T-helper 17 cell (primary cell): ENCODE results near the gene CNTNAP1. TPM values are rescaled to one million over a fixed set of nuclear protein-coding genes. Genes with fewer than 3 reads are reported as not detected.

ENCODE experiments used
- ATAC-seq: fragments of 150-1000 bp; cut with Tn5 transposase; 2 replicates; pipeline ENCODE4 v1.10.0; 2021; ENCODE audit warnings: mild to moderate bottlenecking, moderate library complexity
- DNase-seq, 3 donors: peaks; one replicate each; pipeline versions ENCODE4 v3.0.0 to v3.0.0-alpha.2; 2020 to 2021
- H3K9me3 ChIP-seq: one replicate; pipeline ENCODE4 v1.7.0; 2013; ENCODE audit warnings: low read length, mild to moderate bottlenecking; ENCODE audit not compliant: control insufficient read depth, poor library complexity, severe bottlenecking
- H3K27ac Mint-ChIP-seq: one replicate; pipeline ENCODE4 v1.8.0; 2022; ENCODE audit warnings: mild to moderate bottlenecking, moderate library complexity, mixed read lengths
- H3K27me3 Mint-ChIP-seq: one replicate; pipeline ENCODE4 v1.8.0; 2022; ENCODE audit warnings: mixed read lengths
- H3K36me3 Mint-ChIP-seq: one replicate; pipeline ENCODE4 v1.8.0; 2022; ENCODE audit warnings: low read depth, mixed read lengths
- H3K4me1 Mint-ChIP-seq: one replicate; pipeline ENCODE4 v1.8.0; 2022; ENCODE audit warnings: mild to moderate bottlenecking, mixed read lengths
- H3K4me3 Mint-ChIP-seq: one replicate; pipeline ENCODE4 v1.8.0; 2022; ENCODE audit warnings: mild to moderate bottlenecking, moderate library complexity, mixed read lengths
- total RNA-seq, 4 donors: library from RNA in 2 of 4; stranded (reverse) in 2 of 4; gene quantifications; one replicate each; pipeline ENCODE4 v1.2.3 and lab custom pipeline; 2022 to 2026

The CNTNAP1 gene
- total RNA-seq, 2 donors from 2014 or later = 3.9 to 6.9 TPM

DNA sequence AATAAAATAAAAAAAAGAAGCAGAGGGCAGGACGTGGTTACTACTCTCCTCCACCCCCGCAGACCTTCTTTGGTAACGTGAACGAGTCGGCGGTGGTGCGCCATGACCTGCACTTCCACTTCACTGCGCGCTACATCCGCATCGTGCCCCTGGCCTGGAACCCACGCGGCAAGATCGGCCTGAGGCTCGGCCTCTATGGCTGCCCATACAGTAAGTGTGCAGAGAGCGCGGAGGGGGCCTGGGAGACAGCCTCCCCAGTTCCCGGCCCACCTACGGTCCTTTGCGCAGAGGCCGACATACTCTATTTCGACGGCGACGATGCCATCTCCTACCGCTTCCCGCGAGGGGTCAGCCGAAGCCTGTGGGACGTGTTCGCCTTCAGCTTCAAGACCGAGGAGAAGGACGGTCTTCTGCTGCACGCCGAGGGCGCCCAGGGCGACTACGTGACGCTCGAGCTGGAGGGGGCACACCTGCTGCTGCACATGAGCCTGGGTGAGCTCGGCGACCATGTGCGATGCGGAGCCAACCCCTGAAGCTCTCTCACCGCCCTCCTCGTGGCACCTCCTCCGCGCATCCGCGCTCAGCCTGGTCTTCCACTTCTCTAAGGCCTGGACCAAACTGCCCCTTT is 2.7 kb downstream of the CNTNAP1 start:
- Mint-ChIP-seq H3K27ac (no peak overlapping the region), H3K36me3 (peaks cover 5% of the 10 kb centered on the region), H3K27me3 (peaks cover 16% of the 10 kb centered on the region), H3K4me1 (peaks cover 30% of the 10 kb centered on the region), H3K4me3 (no peak overlapping the region)
- ATAC-seq = no peak
- no peak for DNase-seq
- no peaks in the 10 kb centered on the region for H3K9me3 ChIP-seq

DNA sequence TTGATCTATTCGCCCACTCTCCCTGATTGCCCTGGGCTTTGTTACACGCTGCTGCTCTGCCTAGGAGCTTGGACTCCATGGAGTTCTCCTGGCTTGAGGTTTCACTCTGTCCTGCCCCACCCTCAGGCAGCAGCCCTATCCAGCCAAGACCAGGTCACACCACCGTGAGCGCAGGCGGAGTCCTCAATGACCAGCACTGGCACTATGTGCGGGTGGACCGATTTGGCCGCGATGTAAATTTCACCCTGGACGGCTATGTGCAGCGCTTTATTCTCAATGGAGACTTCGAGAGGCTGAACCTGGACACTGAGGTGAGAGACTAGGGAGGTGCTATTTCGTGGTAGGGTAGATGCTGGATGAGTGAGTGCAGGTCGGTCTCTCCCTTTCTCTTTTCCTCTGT is 3.5 kb downstream of the CNTNAP1 start:
- Mint-ChIP-seq H3K4me3 (no peak overlapping the region), H3K36me3 (peaks cover 3% of the 10 kb centered on the region), H3K27ac (no peak overlapping the region), H3K4me1 (peaks cover 28% of the 10 kb centered on the region), H3K27me3 (peaks cover 16% of the 10 kb centered on the region)
- DNase-seq (no peak), ATAC-seq (no peak)
- H3K9me3 ChIP-seq = no peaks in the 10 kb centered on the region

- peaks cover 11% of the 10 kb centered on the region for H3K27me3 Mint-ChIP-seq
- no peak overlapping the region for H3K4me3 Mint-ChIP-seq
- H3K36me3 Mint-ChIP-seq = peaks cover 3% of the 10 kb centered on the region
- DNase-seq = no peak
- no peaks in the 10 kb centered on the region for H3K9me3 ChIP-seq
- no peak for ATAC-seq
- peaks cover 27% of the 10 kb centered on the region for H3K4me1 Mint-ChIP-seq
- no peak overlapping the region for H3K27ac Mint-ChIP-seq
Measured at GRCh38 chr17:42686520-42687128, 4.3 kb downstream of the CNTNAP1 start.

DNA sequence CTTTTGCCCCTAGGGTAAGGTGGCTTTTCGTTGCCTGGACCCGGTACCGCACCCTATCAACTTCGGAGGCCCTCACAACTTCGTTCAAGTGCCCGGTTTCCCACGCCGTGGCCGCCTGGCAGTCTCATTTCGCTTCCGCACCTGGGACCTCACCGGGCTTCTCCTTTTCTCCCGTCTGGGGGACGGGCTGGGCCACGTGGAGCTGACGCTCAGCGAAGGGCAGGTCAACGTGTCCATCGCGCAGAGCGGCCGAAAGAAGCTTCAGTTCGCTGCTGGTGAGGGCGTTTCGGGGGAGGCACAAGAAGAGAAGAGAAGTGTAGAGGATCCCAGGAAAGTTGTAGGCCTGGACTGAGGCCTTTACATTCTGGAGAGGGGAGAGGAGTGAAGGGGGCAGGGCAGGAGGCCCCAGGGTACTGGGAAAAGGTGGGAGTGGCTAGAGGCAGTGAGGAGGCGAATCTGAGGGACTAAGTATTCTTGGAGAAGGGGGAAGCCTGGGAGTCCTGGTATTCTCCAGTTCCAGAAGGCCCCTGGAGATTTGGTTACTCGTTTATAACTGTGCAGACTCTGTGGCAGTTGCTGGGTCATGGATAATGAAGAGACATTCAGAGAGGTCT is 5.5 kb downstream of the CNTNAP1 start:
- no peaks in the 10 kb centered on the region for H3K9me3 ChIP-seq
- Mint-ChIP-seq H3K27me3 (peaks cover 6% of the 10 kb centered on the region), H3K27ac (no peak overlapping the region), H3K36me3 (peaks cover 3% of the 10 kb centered on the region), H3K4me3 (no peak overlapping the region), H3K4me1 (peaks cover 18% of the 10 kb centered on the region)
- no peak for ATAC-seq
- DNase-seq = no peak

DNA sequence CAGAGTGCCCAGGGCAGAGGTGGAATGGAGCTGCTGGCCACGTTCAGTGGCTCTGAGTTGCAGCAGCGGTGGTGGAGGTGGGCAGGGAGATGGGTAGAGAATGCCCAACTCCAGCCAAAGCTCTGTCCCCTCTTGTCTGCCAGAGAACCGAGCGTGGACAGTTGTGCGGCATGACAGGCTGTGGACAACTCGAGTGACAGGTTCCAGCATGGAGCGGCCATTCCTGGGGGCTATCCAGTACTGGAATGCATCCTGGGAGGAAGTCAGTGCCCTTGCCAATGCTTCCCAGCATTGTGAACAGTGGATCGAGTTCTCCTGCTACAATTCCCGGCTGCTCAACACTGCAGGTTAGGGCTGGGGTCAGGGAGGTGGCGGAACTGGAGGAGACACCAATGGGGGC is 8.3 kb downstream of the CNTNAP1 start:
- Mint-ChIP-seq H3K27ac (peak overlapping the region; percentile 32), H3K4me1 (peaks cover 13% of the 10 kb centered on the region), H3K4me3 (no peak overlapping the region), H3K36me3 (peaks cover 3% of the 10 kb centered on the region), H3K27me3 (no peaks in the 10 kb centered on the region)
- no peak for DNase-seq
- H3K9me3 ChIP-seq = no peaks in the 10 kb centered on the region
- ATAC-seq = no peak

- H3K9me3 ChIP-seq = no peaks in the 10 kb centered on the region
- ATAC-seq (no peak), DNase-seq (no peak)
- H3K4me1 Mint-ChIP-seq = peaks cover 10% of the 10 kb centered on the region
- no peaks in the 10 kb centered on the region for H3K27me3 Mint-ChIP-seq
- no peaks in the 10 kb centered on the region for H3K36me3 Mint-ChIP-seq
- H3K27ac Mint-ChIP-seq = peak overlapping the region; percentile 32
- no peak overlapping the region for H3K4me3 Mint-ChIP-seq
Measured at GRCh38 chr17:42691021-42691545, 8.8 kb downstream of the CNTNAP1 start.

DNA sequence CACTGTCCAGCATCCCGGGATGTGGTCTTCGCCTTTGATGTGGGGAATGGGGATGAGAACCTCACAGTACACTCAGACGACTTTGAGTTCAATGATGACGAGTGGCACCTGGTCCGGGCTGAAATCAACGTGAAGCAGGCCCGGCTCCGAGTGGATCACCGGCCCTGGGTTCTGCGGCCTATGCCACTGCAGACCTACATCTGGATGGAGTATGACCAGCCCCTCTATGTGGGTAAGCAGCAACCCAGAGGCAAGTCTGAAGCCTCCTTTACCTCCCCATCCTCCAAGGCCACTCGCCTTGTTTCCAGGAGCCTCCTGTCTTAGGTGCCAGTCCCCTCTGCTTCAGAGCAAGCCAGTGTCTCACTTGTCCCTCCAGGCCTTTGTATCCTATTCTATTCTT is 10.2 kb downstream of the CNTNAP1 start:
- no peaks in the 10 kb centered on the region for H3K27me3 Mint-ChIP-seq
- H3K36me3 Mint-ChIP-seq = no peaks in the 10 kb centered on the region
- ATAC-seq = no peak
- H3K4me3 Mint-ChIP-seq = no peak overlapping the region
- H3K9me3 ChIP-seq = no peaks in the 10 kb centered on the region
- peaks cover 10% of the 10 kb centered on the region for H3K4me1 Mint-ChIP-seq
- H3K27ac Mint-ChIP-seq = no peak overlapping the region
- DNase-seq = no peak

DNA sequence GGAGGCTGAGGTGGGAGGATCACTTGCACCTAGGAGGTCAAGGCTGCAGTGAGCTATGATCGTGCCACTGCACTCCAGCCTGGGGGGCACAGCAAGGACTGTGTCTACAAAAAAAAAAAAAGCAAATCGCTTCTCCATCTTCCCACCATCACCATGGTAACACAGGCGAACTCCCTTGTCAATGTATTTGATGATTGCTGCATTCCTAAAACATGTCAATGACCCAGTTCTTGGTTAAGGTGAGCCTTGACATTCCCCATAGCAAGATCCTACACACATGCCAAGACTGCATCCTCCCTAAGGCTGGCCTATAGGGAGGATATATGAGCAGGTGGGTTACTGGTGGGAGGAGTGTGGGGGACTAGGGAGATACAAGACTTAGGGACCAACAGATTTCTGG is 12.2 kb downstream of the CNTNAP1 start:
- H3K27ac Mint-ChIP-seq = no peak overlapping the region
- ATAC-seq = no peak
- no peaks in the 10 kb centered on the region for H3K27me3 Mint-ChIP-seq
- no peak for DNase-seq
- no peak overlapping the region for H3K4me3 Mint-ChIP-seq
- H3K36me3 Mint-ChIP-seq = no peaks in the 10 kb centered on the region
- H3K4me1 Mint-ChIP-seq = peaks cover 11% of the 10 kb centered on the region
- no peaks in the 10 kb centered on the region for H3K9me3 ChIP-seq

- no peak for DNase-seq
- Mint-ChIP-seq H3K27ac (no peak overlapping the region), H3K4me1 (peaks cover 11% of the 10 kb centered on the region), H3K27me3 (no peaks in the 10 kb centered on the region), H3K36me3 (no peaks in the 10 kb centered on the region), H3K4me3 (no peak overlapping the region)
- no peak for ATAC-seq
- no peaks in the 10 kb centered on the region for H3K9me3 ChIP-seq
Measured at GRCh38 chr17:42695500-42695899, 13.2 kb downstream of the CNTNAP1 start.

DNA sequence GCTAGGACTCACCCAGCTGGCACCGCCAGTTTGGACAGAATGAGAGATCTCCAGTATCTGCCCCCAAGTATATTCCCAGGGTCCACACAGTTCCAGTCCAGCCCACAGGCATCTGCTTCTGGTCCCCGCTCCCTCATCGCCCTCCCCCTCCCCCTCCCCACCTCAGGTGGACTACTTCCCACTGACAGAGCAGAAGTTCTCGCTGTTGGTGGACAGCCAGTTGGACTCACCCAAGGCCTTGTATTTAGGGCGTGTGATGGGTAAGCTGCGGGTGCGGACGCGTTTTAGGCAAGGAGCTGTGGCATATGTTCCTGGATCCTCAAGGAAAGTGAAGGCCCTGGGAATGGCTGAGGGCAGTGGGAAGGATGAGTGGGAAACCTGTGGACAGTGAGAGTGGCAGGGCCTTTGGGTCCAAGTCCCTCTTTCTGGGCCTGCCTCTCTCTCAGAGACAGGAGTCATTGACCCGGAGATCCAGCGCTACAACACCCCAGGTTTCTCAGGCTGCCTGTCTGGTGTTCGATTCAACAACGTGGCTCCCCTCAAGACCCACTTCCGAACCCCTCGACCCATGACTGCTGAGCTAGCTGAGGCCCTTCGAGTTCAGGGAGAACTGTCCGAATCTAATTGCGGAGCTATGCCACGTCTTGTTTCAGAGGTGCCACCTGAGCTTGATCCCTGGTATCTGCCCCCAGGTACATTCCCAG is 14.9 kb downstream of the CNTNAP1 start:
- no peak overlapping the region for H3K27ac Mint-ChIP-seq
- H3K36me3 Mint-ChIP-seq = peaks cover 2% of the 10 kb centered on the region
- H3K4me3 Mint-ChIP-seq = no peak overlapping the region
- no peaks in the 10 kb centered on the region for H3K27me3 Mint-ChIP-seq
- DNase-seq = no peak
- ATAC-seq = no peak
- H3K4me1 Mint-ChIP-seq = peaks cover 4% of the 10 kb centered on the region
- no peaks in the 10 kb centered on the region for H3K9me3 ChIP-seq

DNA sequence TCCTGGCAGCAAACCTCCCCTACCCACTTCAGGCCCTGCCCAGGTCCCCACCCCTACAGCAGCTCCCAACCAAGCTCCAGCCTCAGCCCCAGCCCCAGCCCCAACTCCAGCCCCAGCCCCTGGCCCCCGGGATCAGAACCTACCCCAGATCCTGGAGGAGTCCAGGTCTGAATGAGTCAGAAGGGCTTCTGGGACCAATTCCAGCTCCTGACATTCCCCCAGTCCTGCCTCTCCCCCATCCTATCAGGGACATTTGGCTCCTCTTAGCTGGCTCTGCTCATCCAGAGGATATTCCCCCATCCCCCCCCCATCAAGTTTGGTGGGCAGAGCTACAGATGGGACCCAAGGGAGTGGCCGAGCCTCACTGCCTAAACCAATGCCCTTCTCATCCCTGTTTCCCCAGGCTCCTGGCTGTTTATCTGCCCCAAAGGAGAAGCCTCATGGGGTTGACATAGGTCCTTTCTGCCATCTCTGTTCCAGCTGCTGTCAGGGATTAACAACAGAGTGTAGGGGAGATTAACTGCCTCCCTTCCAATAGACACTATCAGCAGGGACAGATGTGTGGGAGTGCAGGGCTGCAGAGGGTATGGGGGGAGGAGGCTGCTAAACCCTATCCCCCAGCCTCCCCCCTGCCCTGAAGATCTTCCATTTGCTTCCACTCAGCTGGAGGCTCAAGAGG is 16.5 kb downstream of the CNTNAP1 start:
- no peaks in the 10 kb centered on the region for H3K27me3 Mint-ChIP-seq
- H3K9me3 ChIP-seq = no peaks in the 10 kb centered on the region
- ATAC-seq (no peak), DNase-seq (no peak)
- H3K36me3 Mint-ChIP-seq = peaks cover 6% of the 10 kb centered on the region
- no peak overlapping the region for H3K27ac Mint-ChIP-seq
- H3K4me3 Mint-ChIP-seq = no peak overlapping the region
- peaks cover 7% of the 10 kb centered on the region for H3K4me1 Mint-ChIP-seq

DNA sequence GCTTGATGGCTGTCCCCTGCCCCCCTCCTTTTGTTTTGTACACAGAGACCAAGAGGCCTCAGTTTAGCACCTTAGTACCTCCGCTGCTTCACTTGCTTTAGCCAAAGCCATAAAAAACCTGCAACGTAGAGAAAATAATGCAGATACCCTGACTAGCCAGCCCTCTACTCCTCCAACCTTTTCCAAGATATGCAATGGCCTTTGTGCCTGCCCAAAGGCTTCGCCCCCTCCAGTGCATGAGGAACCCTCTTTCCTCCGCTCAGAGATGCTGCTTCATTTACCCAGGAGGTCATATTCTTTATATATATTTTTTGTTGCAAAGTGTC is 17.0 kb downstream of the CNTNAP1 start:
- Mint-ChIP-seq H3K4me1 (peaks cover 9% of the 10 kb centered on the region), H3K36me3 (peaks cover 7% of the 10 kb centered on the region), H3K27me3 (no peaks in the 10 kb centered on the region), H3K4me3 (no peak overlapping the region), H3K27ac (no peak overlapping the region)
- no peaks in the 10 kb centered on the region for H3K9me3 ChIP-seq
- ATAC-seq (no peak), DNase-seq (no peak)
